SJCRH30 (cell line): ENCODE results near the gene PAM16. TPM values are rescaled to one million over a fixed set of nuclear protein-coding genes. Genes with fewer than 3 reads are reported as not detected.

Experiments used
- DNase-seq, 2 experiments: peaks; one replicate each; pipeline ENCODE4 v3.0.0-alpha.2; 2015 to 2020
- H3K27ac ChIP-seq: fragments of 250-450 bp; sonication (Bioruptor Pico); 2 replicates; pipeline ENCODE4 v1.5.1; 2020; ENCODE audit warnings: mild to moderate bottlenecking, moderate library complexity
- H3K27me3 ChIP-seq: fragments of 250-450 bp; sonication (Bioruptor Pico); 2 replicates; pipeline ENCODE4 v1.5.1; 2020; ENCODE audit warnings: mild to moderate bottlenecking, moderate library complexity
- H3K36me3 ChIP-seq: fragments of 250-450 bp; sonication (Bioruptor Pico); 2 replicates; pipeline ENCODE4 v1.5.1; 2020; ENCODE audit warnings: mild to moderate bottlenecking, moderate library complexity
- H3K4me1 ChIP-seq: fragments of 250-450 bp; sonication (Bioruptor Pico); 2 replicates; pipeline ENCODE4 v1.5.1; 2020; ENCODE audit warnings: mild to moderate bottlenecking, moderate library complexity
- H3K4me3 ChIP-seq: fragments of 250-450 bp; sonication (Bioruptor Pico); 2 replicates; pipeline ENCODE4 v1.5.1; 2020; ENCODE audit warnings: mild to moderate bottlenecking, moderate library complexity
- H3K9me3 ChIP-seq: fragments of 250-450 bp; sonication (Bioruptor Pico); replicated peaks from 2 replicates; pipeline ENCODE4 v1.5.1; 2020; ENCODE audit warnings: mild to moderate bottlenecking, moderate library complexity
- total RNA-seq: library from RNA; depleted of rRNA; stranded (reverse); fragments of >200 nt; shearing (Covaris generic); gene quantifications from 2 replicates; pipeline ENCODE4 v1.2.3, GENCODE V29; 2014

The PAM16 gene
- total RNA-seq, 1 experiment from 2014 or later, result 21.8 TPM

DNA sequence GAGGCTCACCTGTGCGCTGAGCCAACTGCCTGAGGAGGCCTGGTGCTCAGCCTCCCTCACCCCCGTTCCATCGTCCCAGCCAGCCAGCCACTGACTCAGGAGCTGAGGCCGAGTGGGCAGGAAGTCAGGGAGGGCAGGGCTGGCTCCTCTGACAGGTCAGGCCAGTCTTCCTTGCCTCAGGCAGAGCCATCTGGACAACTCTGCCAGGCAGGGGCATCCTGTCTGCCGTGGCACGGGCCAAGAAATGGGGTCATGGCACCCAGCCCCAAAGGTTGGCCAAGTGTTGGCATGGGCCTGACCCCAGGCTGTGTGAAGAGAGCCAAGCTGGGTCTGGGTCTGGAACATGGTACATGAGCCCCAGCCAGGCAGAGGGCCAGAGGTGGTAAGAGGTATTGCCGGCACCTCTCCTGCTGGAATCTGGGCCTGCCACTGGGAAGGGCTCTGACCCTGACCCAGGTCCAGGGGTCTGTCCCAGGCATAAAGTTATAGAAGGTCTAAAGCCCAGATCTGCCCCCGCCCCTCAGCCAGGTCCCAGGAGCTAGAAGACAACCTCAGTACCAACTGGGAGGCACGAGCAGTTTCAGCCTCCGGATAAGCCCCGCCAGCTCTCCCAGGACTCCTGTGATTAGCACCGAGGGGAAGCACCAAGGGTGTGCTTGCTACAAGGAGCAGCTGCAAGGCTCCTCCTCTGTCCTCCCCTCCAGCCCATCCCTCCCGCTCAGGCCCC lies 18.0 kb upstream of the PAM16 start:
- Histone ChIP-seq H3K4me1 (peaks cover 33% of the 10 kb centered on the region), H3K9me3 (no peaks in the 10 kb centered on the region), H3K27me3 (no peaks in the 10 kb centered on the region), H3K36me3 (no peaks in the 10 kb centered on the region), H3K4me3 (no peak overlapping the region), H3K27ac (no peak overlapping the region)
- DNase-seq, result no peak

- Histone ChIP-seq H3K4me1 (peaks cover 17% of the 10 kb centered on the region), H3K27ac (no peak overlapping the region), H3K36me3 (no peaks in the 10 kb centered on the region), H3K27me3 (no peaks in the 10 kb centered on the region), H3K4me3 (no peak overlapping the region), H3K9me3 (no peaks in the 10 kb centered on the region)
- no peak for DNase-seq
Measured at GRCh38 chr16:4367393-4367856, 16.3 kb upstream of the PAM16 start.

- Histone ChIP-seq H3K27ac (no peak overlapping the region), H3K27me3 (no peaks in the 10 kb centered on the region), H3K9me3 (no peaks in the 10 kb centered on the region), H3K36me3 (no peaks in the 10 kb centered on the region; the same call in 1 of the 2 replicates), H3K4me3 (no peak overlapping the region), H3K4me1 (peaks cover 12% of the 10 kb centered on the region)
- no peak for DNase-seq
Measured at GRCh38 chr16:4366016-4366415, 14.9 kb upstream of the PAM16 start.

DNA sequence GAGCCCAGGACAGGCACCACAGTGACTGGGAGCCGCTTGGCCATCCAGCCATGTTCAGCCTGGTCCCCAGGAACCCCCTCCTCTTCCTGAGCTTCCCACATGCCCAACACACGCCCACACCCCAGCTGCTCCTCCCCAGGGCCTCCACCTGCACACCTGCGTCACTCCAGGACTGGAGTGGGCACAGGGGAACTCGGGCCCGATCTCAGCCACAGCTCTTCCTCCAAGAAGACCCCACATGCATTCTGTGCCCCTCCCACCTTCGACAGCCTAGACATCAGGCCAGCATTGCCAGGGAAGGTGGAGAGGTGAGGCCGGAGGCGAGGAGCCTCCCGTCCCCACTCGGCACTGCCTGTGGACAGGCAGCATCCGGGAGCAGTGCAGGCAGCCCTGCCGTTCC lies 14.5 kb upstream of the PAM16 start:
- Histone ChIP-seq H3K4me1 (peaks cover 8% of the 10 kb centered on the region), H3K9me3 (no peaks in the 10 kb centered on the region), H3K4me3 (no peak overlapping the region), H3K27ac (no peak overlapping the region), H3K27me3 (no peaks in the 10 kb centered on the region), H3K36me3 (no peaks in the 10 kb centered on the region; the same call in 1 of the 2 replicates)
- no peak for DNase-seq

DNA sequence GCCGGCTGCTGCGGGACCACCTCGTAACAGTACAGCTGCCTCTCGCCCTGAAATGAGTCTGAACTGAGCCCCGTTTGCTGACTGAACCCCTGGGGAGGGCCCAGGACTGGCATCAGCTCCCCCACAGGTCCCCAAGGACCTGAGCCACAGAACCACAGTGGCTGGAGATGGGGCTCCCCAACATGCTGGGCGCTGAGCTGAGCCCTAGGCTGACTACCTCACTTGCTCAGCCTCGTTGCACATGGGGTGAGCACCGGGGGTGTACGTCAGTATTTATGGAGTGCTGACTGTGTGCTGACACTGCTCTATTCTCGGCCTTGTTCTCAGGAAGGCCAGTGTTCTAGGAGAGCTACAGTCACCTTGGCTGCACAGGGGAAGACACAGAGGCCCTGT lies 13.9 kb upstream of the PAM16 start:
- DNase-seq, result no peak
- H3K27me3 ChIP-seq, result no peaks in the 10 kb centered on the region
- H3K27ac ChIP-seq, result no peak overlapping the region
- H3K9me3 ChIP-seq, result no peaks in the 10 kb centered on the region
- peaks cover 2% of the 10 kb centered on the region for H3K4me1 ChIP-seq
- H3K4me3 ChIP-seq, result no peak overlapping the region
- H3K36me3 ChIP-seq, result peaks cover under 1% of the 10 kb centered on the region; the same call in 1 of the 2 replicates

- no peaks in the 10 kb centered on the region for H3K27me3 ChIP-seq
- no peaks in the 10 kb centered on the region for H3K9me3 ChIP-seq
- peaks cover 2% of the 10 kb centered on the region; the same call in 1 of the 2 replicates for H3K36me3 ChIP-seq
- no peak for DNase-seq
- H3K4me3 ChIP-seq, result no peak overlapping the region
- H3K4me1 ChIP-seq, result no peaks in the 10 kb centered on the region
- no peak overlapping the region for H3K27ac ChIP-seq
Measured at GRCh38 chr16:4364196-4365013, 13.3 kb upstream of the PAM16 start.

GRCh38 chr16:4362476-4363135 lies 11.5 kb upstream of the PAM16 start:
- H3K9me3 ChIP-seq, result no peaks in the 10 kb centered on the region
- H3K36me3 ChIP-seq, result peaks cover 7% of the 10 kb centered on the region; the same call in 1 of the 2 replicates
- DNase-seq, result no peak
- no peaks in the 10 kb centered on the region for H3K4me1 ChIP-seq
- no peak overlapping the region for H3K4me3 ChIP-seq
- no peaks in the 10 kb centered on the region for H3K27me3 ChIP-seq
- no peak overlapping the region for H3K27ac ChIP-seq

- Histone ChIP-seq H3K27ac (no peak overlapping the region), H3K27me3 (no peaks in the 10 kb centered on the region), H3K36me3 (peaks cover 7% of the 10 kb centered on the region; the same call in 1 of the 2 replicates), H3K4me1 (no peaks in the 10 kb centered on the region), H3K9me3 (no peaks in the 10 kb centered on the region), H3K4me3 (no peak overlapping the region)
- no peak for DNase-seq
Measured at GRCh38 chr16:4361944-4362311, 10.8 kb upstream of the PAM16 start.

GRCh38 chr16:4361033-4361943 lies 10.2 kb upstream of the PAM16 start:
- H3K9me3 ChIP-seq, result no peaks in the 10 kb centered on the region
- H3K4me1 ChIP-seq, result no peaks in the 10 kb centered on the region
- no peak overlapping the region for H3K27ac ChIP-seq
- H3K27me3 ChIP-seq, result no peaks in the 10 kb centered on the region
- no peak for DNase-seq
- H3K36me3 ChIP-seq, result peaks cover 7% of the 10 kb centered on the region; the same call in 1 of the 2 replicates
- no peak overlapping the region for H3K4me3 ChIP-seq

DNA sequence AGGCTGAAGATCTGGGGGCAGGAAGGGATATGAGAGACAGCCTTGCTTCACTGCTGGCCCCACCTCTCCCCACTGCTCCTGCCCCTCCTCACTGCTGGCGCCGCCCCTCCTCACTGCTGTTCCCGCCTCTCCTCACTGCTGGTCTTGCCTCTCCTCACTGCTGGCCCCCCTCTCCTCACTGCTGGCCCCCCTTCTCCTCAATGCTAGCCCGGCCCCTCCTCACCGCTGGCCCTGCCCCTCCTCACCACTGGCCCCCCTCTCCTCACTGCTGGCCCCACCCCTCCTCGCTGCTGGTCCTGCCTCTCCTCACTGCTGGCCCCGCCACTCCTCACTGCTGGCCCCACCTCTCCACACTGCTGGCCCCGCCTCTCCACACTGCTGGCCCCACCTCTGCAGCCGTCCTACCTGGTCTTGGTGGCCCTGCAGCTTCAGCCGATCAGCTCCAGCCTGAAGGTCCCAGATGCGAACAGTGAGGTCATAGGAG lies 9.5 kb upstream of the PAM16 start:
- no peak overlapping the region for H3K27ac ChIP-seq
- no peak overlapping the region for H3K4me3 ChIP-seq
- DNase-seq, result peak; percentile 60 to 73
- no peaks in the 10 kb centered on the region for H3K4me1 ChIP-seq
- no peaks in the 10 kb centered on the region for H3K9me3 ChIP-seq
- H3K36me3 ChIP-seq, result peaks cover 7% of the 10 kb centered on the region; the same call in 1 of the 2 replicates
- no peaks in the 10 kb centered on the region for H3K27me3 ChIP-seq

- Histone ChIP-seq H3K27me3 (no peaks in the 10 kb centered on the region), H3K4me1 (no peaks in the 10 kb centered on the region), H3K9me3 (no peaks in the 10 kb centered on the region), H3K27ac (no peak overlapping the region), H3K36me3 (peaks cover 7% of the 10 kb centered on the region; the same call in 1 of the 2 replicates), H3K4me3 (no peak overlapping the region)
- no peak for DNase-seq
Measured at GRCh38 chr16:4359914-4360313, 8.8 kb upstream of the PAM16 start.

- no peak overlapping the region for H3K27ac ChIP-seq
- H3K36me3 ChIP-seq, result peaks cover 7% of the 10 kb centered on the region; the same call in 1 of the 2 replicates
- no peaks in the 10 kb centered on the region for H3K27me3 ChIP-seq
- peak; percentile 58 to 59 for DNase-seq
- H3K4me3 ChIP-seq, result no peak overlapping the region
- no peaks in the 10 kb centered on the region for H3K9me3 ChIP-seq
- H3K4me1 ChIP-seq, result no peaks in the 10 kb centered on the region
Measured at GRCh38 chr16:4358831-4359561, 7.9 kb upstream of the PAM16 start.

DNA sequence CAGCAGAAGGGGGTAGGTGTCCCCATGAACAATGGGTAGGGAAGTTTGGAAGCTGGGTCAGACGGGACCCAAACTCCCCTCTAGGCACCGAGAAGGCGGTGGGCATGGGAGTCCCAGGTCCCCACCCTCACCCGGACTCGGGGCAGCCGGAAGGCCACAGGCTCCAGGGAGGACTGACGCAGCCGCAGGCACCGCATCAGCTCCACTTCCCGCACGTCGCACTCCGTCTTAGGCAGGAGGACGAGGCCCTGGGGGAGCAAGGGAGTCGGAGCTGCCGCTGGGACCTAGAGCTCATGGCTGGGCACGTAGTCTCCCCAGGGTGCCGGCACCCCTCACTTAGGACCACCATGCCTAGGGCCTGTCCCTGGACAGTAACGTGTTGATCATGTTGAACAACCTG lies 7.1 kb upstream of the PAM16 start:
- no peak overlapping the region for H3K4me3 ChIP-seq
- peaks cover 7% of the 10 kb centered on the region; the same call in 1 of the 2 replicates for H3K36me3 ChIP-seq
- DNase-seq, result no peak
- no peaks in the 10 kb centered on the region for H3K27me3 ChIP-seq
- no peaks in the 10 kb centered on the region for H3K4me1 ChIP-seq
- no peaks in the 10 kb centered on the region for H3K9me3 ChIP-seq
- H3K27ac ChIP-seq, result no peak overlapping the region
